Subcutaneous adipose tissue (tissue), 4 donors: ENCODE data around the gene ELAVL4. TPM values are rescaled to one million over a fixed set of nuclear protein-coding genes. Genes with fewer than 3 reads are reported as not detected.

ENCODE experiments used
- total RNA-seq, 4 donors: library from RNA; depleted of rRNA; stranded (reverse); fragments of >200 nt; gene quantifications; one replicate each; pipeline ENCODE4 v1.1.0, GENCODE V29; 2016
- TF ChIP-seq, protein P1 (sequence below): fragments of 450-650 bp; IDR thresholded peaks from one replicate; pipeline ENCODE4 v1.5.1; 2016; ENCODE audit warnings: low read depth, mild to moderate bottlenecking, control low read depth, antibody characterized with exemption, moderate library complexity

Gene ELAVL4
- total RNA-seq, 4 donors from 2014 or later: 0.34 to 0.38 TPM; not detected in 2

GRCh38 chr1:50252196-50252595, 143.5 kb downstream of the ELAVL4 start:
- TF ChIP-seq, protein P1, sequence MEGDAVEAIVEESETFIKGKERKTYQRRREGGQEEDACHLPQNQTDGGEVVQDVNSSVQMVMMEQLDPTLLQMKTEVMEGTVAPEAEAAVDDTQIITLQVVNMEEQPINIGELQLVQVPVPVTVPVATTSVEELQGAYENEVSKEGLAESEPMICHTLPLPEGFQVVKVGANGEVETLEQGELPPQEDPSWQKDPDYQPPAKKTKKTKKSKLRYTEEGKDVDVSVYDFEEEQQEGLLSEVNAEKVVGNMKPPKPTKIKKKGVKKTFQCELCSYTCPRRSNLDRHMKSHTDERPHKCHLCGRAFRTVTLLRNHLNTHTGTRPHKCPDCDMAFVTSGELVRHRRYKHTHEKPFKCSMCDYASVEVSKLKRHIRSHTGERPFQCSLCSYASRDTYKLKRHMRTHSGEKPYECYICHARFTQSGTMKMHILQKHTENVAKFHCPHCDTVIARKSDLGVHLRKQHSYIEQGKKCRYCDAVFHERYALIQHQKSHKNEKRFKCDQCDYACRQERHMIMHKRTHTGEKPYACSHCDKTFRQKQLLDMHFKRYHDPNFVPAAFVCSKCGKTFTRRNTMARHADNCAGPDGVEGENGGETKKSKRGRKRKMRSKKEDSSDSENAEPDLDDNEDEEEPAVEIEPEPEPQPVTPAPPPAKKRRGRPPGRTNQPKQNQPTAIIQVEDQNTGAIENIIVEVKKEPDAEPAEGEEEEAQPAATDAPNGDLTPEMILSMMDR: no peak

Other genes with a start within 250 kb of the ELAVL4 start
- gene AGBL4, start 85.0 kb upstream of the ELAVL4 start, total RNA-seq: 1 to 10 TPM in 1 of 4 donors, under 1 TPM in 3; 0.16 to 3.6 (median 0.59) TPM